Fibroblast of skin of left quadriceps (primary cell): Measurements from ENCODE around the gene PPP1R27.
"Not testable (repeated sequence)": the region's sequence is repeated elsewhere in the genome, so short reads cannot be mapped to it uniquely, and the experiment has no call there.

Experiments used
- DNase-seq, 2 experiments: peaks; one replicate each; pipeline ENCODE4 v3.0.0-alpha.2; 2013; ENCODE audit warnings: low read depth in 2 of 2

The PPP1R27 gene

DNA sequence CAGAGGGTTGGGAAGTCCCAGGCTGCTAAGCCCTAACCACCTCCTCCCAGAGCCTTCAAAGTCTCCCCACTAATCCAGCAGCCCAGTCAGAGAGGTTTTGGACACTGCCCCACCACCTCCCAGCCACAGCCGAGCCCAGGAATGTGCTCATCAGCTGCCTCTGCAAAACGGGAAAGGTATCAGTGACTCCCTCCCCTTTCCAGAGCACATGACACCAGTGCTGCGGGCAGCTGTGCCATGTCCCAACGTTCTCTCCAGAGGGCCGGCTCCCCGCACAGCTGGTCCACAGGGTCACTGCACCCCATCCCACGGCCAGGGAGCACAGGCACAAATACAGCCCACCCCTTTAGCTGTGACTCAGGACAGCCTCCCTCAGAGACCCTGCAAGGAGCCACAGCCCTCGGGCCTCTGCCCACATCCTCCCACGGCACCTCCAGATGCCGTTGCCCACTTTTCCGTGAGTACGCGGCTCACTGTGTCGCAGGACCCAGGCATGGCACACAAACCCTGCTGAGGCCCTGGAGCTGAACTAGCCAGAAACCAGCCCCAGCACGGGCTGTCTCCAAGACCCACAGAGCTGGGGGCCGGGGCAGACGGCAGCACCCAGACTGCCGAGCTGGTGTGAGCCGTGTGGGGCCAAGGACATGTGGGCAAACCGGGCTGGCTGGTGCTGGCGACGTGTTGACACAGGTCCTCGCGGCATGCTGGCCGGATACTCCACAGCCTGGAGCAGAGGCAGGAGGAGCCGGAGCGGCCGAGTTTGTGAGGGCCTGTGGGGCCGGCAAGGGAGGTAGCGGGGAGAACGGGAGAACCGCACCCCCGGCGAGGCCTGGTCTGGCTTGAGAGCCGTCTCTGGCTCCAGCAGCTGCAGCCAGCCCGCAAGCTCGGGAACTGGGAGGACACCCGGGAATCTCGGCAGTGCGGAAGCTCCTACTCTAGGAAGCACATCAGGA, 6.3 kb upstream of the PPP1R27 start:
- no peak for DNase-seq

DNA sequence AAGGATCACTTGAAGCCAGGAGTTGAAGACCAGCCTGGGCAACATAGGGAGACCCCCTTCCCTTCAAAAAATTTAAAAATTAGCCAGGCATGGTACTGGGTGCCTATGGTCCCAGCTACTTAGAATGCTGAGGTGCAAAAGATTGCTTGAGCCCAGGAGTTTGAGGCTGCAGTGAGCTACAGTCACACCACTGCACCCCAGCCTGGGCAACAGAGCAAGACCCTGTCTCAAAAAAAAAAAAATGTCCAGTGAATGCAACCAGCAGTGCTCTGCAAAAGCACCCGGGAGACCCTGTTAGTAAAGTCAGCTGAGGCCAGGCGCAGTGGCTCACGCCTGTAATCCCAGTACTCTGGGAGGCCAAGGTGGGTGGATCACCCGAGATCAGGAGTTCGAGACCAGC, 5.2 kb upstream of the PPP1R27 start:
- not testable (repeated sequence) for DNase-seq

DNA sequence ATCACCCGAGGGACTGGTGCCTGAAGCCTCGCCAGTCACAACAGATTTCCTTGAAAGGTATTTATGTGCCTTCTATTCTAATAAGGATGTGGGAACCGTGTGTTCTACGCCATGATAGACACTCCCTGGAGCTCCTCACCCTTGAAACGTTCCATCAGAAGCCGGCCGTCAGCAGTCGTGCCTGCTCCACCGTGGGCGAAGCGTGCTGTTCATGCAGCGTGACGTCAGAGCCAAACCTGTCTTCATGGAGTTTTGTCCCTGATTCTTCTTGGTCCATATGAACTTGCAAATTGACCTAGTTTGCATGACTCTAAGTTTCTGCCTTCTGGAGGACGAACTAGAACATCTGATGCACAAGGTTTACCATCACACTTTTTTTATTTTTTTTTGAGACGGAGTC, 4.5 kb upstream of the PPP1R27 start:
- no peak for DNase-seq

DNA sequence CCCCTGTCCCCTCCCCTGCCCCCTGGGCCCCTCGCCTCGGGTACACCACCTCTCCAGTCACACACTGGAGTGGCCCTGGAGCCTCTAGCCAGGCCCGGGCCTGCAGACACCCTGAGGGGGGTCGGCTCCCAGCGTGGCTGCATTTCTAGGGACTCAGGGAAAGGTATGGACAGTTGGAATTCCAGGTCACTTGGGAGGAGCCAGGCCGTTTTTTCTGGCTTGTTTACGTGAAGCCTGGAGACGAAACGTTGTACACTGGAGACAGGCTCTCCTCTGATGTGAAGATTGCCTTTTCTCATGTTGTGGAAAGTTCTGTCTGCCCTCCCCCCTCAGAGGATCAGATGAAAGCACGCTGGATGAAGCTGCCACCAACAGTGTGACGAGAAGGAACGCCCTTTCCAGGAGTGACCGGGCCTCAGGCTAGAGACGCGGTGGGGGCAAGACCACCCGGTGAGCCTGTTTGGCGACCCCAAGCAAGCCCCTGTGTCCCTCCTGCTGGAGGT, 4.0 kb upstream of the PPP1R27 start:
- no peak for DNase-seq

DNA sequence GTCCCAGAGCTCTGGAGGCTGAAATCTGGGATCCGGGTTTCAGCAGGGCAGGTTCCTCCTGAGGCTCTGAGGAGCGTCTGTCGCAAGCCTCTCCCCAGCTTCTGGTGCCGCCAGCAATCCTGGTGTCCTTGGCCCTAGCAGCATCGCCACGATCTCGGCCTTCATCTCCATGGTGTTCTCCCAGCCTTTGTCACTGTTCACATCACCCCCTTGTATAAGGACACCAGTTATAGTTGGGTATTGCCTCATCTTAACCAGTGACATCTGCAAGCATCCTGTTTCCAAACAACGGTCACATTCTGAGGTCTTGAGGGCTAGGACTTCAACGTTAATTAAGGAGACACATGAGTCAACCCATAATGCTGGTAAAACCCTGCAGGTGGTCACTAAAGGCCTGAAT, 2.8 kb upstream of the PPP1R27 start:
- DNase-seq: no peak

DNA sequence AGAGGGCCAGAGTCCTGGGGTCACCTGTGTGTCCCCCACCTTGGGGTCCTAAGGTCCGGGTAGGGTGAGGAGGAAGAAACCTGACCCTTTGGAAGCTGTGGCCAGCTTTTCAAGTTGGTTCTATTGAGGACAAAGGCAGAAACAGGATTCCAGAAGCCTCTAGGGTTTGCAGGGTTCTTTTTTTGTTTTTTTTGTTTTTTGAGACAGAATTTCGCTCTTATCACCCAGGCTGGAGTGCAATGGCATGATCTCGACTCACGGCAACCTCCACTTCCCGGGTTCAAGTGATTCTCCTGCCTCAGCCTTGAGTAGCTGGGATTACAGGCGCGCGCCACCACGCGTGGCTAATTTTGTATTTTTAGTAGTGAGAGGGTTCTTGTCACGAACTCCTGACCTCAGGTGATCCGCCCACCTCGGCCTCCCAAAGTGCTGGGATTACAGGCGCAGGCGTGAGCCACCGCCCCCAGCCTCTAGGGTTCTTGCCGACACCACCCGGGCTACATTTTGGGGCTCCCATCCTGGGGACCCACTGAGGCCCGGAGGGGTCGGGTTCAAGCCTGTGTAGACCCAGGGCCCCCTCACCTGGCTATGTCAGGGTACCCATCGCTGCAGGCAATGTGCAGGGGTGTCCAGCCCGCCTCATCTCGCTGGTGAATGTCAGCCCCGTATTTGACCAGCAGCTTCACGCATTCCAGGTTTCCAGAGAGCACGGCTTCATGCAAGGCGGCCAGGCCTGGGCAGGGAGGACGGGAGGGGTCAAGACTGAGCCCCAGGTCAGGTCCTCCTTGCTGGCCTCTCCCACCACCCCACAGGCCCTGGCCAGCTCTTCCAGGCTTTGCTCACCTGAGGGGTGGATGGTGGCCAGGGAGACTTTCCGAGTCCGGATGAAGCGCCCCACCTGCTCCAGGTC, 674 bp downstream of the PPP1R27 start:
- DNase-seq: no peak

DNA sequence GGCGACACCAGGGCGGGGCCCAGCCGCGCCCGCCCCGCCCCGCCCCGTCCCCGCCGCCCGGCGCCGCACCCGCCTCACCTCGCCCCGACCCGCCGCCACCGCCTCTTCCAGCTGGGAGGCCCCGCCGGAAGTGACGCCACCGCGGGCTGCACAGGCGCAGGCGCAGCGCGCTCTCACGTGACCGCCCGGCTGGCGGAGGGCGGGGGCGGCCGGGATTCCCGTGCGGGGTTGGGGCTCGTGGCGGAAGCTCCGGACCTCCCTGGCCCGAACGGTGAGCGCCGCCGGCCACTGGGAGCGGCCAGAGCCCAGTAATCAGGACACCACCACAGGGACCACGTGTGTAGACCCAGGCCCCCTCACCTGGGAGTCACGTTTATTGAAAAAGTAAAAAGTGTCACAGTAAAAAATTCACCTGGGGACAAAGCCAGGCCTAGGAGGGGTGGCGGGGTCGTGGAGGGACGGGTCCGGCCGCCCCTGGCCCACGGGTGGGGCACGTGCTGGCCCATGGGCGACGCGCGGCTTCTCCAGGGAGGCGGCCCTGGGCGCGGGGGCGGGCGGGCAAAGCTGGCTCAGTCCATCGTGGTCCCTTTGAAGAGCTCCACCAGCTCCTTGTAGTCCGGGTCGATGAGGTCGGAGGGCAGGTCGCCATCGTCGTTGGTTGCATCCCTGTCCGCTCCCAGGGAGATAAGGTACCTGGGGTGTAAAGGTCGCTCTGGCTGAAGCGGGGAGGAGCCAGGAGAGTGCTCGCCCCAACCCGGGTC, 1.5 kb downstream of the PPP1R27 start, which contains the start of gene MCRIP1:
Gene MCRIP1, minus strand, starts transcription at position 132 of the 761 bp plus-strand sequence. CDS start 8,785 bp downstream, outside the sequence.
- DNase-seq: peak; percentile 76 to 78

DNA sequence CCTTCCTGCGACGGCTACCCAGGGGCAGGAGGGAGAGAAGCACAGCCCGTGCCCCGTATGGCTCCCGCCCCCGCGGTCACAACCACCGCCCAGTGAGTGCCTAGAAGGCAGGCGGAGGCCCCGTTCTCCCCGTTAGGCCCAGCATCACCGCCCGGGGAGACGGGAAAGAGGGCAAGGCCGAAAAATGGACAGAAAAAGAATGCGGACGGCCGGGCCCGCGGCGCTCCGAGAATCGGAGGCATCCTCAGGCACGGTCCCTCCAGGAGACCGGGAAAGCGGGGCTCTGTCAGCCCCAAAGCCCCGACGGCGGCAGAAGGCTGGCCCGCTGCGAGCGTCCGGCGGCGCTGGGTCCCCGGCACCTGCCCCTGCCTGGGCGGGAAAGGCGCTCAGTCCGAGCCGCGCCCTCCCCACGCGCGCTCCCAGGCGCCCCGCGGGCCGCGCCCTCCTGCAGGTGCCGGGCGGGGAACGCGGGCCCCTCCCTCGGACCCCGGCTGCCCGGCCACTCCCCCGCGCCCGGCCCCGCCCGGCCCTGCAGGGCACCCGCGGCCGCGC, 2.2 kb downstream of the PPP1R27 start:
- no peak for DNase-seq

DNA sequence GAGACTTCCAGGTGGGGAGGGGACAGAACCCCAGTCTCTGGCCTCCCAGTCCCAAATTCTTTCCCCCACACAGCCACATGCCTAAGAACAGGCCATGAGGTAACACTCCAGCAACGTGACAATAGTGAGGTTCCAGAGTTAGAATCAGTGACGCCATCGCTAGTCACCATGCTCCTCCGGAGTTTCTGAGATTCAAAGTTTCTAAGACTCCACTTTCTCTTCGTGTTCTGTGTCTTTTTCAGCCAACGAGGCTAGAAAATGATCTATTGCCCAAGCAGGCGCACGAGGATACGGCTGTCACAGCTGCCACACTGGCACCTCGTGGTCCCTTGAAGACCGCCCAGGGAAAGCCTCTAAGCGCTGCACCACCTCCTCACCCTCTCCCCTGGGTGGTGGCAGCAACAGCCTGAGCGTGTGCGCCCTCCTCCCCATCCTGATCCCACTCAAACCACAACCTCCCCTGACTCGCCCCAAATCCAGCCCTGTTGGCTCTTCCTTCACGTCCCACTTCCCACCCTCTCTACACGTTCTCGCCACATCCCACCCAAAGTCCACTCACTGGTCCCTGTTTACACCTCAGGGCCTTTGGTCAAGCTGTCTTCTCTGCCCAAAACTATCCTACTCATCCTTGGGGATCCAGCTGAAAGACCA, 2.8 kb downstream of the PPP1R27 start:
- DNase-seq: no peak

DNA sequence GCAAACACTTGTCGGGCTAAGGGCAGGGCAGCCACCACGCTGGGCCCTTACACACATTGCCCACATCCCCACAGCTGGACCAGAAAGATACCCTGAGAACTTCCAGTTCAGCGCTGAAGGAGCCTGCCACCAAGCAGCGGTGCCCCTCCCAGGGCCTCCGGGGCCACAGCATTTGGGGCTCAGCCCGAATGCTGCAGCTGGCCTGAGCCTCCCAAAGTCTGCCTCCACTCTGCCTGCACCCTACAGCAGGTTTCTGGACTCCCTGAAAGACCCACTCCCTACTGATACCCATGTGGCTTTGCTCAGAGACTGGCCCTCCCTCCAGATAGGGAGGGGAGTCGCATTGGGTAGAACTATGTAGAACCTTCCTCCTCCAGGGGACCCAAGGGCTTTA, 3.3 kb downstream of the PPP1R27 start:
- no peak for DNase-seq

DNA sequence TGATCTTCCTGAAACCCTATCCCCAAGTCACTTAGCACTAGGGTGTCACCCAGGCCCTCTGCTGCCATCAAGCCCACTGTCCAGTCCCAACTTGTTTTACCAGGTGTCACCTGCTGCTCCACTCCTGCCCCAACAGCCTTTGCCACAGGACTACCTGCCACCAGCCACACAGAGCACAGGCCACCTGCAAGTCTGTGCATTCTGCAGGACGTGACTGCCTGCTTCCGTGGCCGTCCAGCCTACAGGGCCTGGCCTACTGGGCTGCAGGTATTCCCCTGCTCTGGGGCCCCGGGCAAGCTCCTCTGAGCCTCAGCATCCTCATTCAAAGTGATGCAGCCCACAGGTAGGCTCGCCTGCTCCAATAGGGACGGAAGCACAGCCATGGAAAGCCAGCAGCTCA, 5.0 kb downstream of the PPP1R27 start:
- no peak for DNase-seq

DNA sequence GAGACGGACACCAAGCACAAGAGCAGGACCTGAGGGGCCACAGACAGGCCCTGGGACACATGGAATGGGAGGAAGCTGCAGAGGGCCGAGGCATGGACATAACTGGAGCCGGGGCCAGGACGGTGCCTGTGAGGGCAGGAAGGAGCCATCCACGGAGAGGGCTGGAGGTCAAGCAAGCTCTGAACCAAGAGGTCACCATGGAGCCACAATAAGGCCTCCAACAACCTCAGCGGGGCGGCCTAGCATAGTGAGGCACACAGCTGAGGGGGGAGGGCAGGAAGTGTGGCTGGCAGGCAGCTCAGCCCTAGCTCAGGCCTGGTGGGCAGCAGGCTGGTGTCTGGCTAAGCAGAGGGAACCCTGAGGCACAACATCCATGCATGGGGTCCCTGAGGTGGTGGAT, 6.2 kb downstream of the PPP1R27 start:
- DNase-seq: no peak

DNA sequence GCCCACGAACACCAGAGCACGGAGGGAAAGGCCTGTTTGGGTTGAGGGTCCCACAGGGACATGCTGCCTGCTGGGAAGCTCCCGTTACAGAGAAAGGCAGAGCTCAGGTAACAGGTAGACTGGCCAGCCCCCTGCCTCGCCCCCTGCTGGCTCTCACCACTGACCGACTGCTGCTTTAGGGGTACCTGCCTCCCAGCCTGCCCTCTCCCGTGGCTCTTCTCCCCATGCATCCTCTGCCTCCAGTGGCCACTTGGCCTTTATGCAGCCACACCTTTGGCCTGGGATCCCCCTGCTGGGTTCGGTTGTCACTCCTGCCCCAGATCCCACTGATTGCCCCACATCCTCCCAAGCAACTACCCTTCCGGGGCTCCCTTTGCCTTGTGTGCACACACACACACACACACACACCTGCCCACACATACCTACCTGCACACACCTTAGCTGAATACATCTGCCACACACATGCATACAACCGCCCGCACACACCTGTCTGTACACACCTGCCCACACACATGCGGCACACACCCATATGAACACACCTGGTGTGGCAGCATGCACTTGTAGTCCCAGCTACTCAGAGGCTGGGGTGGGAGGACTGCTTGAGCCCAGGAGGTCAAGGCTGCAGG, 8.9 kb downstream of the PPP1R27 start:
- DNase-seq: no peak

DNA sequence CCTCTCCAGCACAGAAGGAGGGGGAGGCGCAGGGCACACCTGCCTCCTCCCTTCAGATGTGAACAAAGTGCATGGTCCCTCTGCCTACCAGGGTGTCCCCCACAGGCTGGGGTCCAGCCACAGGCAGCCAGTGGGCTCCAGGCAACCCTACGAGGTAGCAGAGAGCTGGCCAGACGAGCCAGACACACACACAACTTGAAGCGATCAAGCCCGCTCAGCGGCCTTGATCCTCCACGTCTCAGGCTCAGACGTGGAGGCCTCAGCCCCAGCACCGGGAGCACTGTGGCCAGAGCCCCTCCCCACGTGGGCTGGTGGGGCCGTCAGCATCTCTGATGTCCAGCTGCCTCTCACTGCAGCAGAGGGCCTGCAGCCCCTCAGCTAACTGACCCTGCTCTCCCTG, 10.3 kb downstream of the PPP1R27 start:
- DNase-seq: no peak

DNA sequence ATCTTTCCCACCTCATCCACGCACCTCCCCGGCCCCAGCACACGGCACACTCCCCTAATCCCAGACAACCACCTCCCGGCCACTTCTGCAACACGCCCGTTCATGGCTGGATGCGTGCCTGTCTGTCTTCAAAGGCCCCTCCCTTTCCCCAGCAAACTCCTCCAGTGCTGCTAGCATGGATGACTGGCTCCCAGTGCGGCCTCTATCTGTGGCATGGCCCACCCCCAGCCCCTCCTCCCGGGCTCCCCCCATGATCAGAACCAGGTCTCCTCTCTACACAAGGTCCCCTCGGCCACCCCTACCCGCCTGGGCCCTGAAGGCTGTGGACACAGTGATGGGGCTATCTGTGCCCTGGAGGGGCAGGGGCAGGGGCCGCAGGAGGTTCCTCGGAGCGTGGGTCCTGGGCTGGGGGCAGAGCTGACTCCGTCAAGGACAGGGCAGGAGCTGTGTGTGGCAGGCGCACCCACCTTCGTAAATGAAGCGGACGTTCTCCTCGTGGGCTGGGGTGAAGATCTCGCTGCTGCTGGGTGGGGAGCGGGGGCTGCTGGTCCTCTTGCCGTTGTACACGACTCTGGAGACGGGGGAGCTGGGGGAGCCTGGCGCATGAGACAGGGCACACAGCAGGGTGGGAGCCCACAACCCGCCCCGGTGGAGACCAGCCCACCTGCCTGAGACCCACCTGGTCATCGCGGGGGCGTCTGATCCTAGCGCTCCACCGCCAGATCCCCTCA, 10.9 kb downstream of the PPP1R27 start:
- no peak for DNase-seq

DNA sequence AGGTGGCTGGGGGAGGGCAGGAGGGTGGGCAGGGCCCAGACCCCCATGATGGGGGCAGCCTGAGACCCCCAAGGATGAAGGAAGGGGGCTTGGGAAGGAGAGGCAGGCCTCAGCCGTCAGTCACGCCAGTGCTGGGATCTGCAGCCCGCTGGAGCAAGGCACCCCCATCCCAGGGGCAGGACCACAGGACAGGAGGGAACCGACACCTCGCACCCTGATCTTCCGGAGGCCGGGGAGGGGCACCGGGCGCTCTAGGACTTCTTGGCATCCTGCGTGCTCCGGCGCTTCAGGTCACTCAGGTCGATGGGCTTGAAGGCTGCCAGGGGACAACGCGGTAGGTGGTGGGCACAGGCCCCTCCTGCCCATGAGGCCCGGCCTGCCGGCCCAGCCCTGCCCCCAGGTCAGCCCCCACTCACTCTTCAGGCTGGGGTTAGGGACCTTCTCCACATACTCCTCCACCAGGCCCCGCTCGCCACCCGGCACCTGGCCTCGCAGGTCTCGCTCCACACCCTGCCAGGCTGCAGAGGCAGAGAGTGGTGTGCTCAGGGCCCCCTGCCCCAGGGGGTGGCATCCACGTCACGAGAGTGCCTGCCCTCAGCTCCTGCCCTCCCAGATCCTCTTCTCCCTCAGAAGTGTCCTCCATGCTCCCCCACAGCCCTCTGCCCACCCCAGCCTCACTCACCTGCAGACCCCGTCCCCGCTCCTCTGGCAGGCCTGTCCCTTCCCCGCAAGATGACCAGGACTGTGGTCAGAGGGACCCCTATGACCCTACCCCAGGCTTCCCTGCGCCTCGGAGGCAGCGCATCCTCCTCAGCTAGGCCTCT, 11.6 kb downstream of the PPP1R27 start:
- no peak for DNase-seq

DNA sequence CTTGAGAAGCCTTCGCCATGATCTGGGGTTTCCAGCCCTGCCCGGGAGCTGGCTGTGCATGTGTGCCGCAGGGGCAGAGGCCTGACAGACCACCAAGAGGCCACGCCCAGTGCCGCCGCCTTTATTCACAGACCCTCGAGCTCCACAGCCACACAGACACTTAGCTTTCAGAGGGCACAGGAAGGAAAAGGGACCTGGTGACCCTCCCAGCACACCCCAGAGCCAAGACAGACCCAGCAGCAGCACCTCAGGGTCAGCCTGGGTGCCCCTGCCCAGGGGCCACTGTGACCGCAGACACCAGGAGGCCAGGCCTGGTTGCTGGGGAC, 12.6 kb downstream of the PPP1R27 start:
- DNase-seq: no peak

DNA sequence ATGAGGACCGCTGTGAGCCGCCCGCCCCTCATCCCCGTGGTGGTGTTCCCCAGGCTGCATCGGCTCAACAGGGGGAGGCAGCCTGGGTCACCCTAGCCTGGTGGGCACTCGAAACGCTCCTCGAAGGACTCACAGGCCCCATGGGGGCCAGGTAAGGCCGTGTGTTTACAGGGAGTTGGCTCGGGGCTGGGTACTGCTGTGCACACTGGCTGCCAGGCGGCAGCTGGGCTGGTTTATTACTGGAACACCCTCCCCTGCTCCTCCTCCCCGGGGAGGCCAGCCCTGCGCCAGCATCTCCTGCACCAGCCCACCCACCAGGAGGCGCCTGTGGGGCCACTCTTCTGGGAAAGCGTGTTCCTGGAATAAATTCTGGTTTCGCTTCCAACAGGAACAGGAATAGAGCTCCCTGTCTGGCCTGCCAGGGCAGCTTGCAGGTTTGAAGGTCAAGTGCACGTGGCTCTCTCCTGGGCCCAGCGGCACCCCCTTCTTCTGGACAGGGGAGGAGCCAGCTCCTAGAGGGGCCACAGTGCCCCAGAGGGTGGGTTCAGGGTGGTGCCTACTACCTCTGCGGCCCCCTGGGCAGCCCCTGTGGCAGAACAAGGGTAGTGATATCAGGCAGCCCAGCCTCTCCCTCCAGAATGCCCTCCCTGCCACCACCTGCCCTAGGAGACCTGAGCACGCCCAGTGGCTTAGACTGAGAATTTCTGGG, 13.1 kb downstream of the PPP1R27 start:
- peak in 1 of 2 experiments; percentile 8 for DNase-seq
